ENCODE measurements around the gene MYO19. TPM values are rescaled to one million over a fixed set of nuclear protein-coding genes. Genes with fewer than 3 reads are reported as not detected.
"Not testable (repeated sequence)": the region's sequence is repeated elsewhere in the genome, so short reads cannot be mapped to it uniquely, and the experiment has no call there.

Gene MYO19
- total RNA-seq, 1 donor from 2014 or later: 59.9 TPM

GRCh38 chr17:36533935-36534839, 481 bp downstream of the MYO19 start:
- no peak for DNase-seq (ENCODE audit: low read depth, low spot score)

- DNase-seq (ENCODE audit: low read depth, low spot score): no peak
Observed at GRCh38 chr17:36532435-36532975, 2.2 kb downstream of the MYO19 start.

GRCh38 chr17:36529121-36529520, 5.5 kb downstream of the MYO19 start:
- DNase-seq (ENCODE audit: low read depth, low spot score): no peak

GRCh38 chr17:36527621-36528250, 6.9 kb downstream of the MYO19 start:
- no peak for DNase-seq (ENCODE audit: low read depth, low spot score)

GRCh38 chr17:36525888-36526287, 8.8 kb downstream of the MYO19 start:
- DNase-seq (ENCODE audit: low read depth, low spot score): no peak

- no peak for DNase-seq (ENCODE audit: low read depth, low spot score)
Observed at GRCh38 chr17:36525113-36525512, 9.6 kb downstream of the MYO19 start.

GRCh38 chr17:36524428-36524876, 10.2 kb downstream of the MYO19 start:
- DNase-seq (ENCODE audit: low read depth, low spot score): no peak

GRCh38 chr17:36523113-36523512, 11.6 kb downstream of the MYO19 start:
- no peak for DNase-seq (ENCODE audit: low read depth, low spot score)

- DNase-seq (ENCODE audit: low read depth, low spot score): no peak
Observed at GRCh38 chr17:36515837-36516236, 18.8 kb downstream of the MYO19 start.

GRCh38 chr17:36514856-36515255, 19.8 kb downstream of the MYO19 start:
- no peak for DNase-seq (ENCODE audit: low read depth, low spot score)

- no peak for DNase-seq (ENCODE audit: low read depth, low spot score)
Observed at GRCh38 chr17:36512641-36513040, 22.0 kb downstream of the MYO19 start.

GRCh38 chr17:36511216-36511615, 23.5 kb downstream of the MYO19 start:
- DNase-seq (ENCODE audit: low read depth, low spot score): no peak

GRCh38 chr17:36510636-36511035, 24.0 kb downstream of the MYO19 start:
- no peak for DNase-seq (ENCODE audit: low read depth, low spot score)

- no peak for DNase-seq (ENCODE audit: low read depth, low spot score)
Observed at GRCh38 chr17:36509272-36509985, 25.2 kb downstream of the MYO19 start.

- DNase-seq (ENCODE audit: low read depth, low spot score): not testable (repeated sequence)
Observed at GRCh38 chr17:36508439-36508838, 26.2 kb downstream of the MYO19 start.

- no peak for DNase-seq (ENCODE audit: low read depth, low spot score)
Observed at GRCh38 chr17:36507266-36507665, 27.4 kb downstream of the MYO19 start.

GRCh38 chr17:36506831-36507230, 27.8 kb downstream of the MYO19 start:
- no peak for DNase-seq (ENCODE audit: low read depth, low spot score)

GRCh38 chr17:36506249-36506826, 28.3 kb downstream of the MYO19 start:
- no peak for DNase-seq (ENCODE audit: low read depth, low spot score)

- DNase-seq (ENCODE audit: low read depth, low spot score): no peak
Observed at GRCh38 chr17:36505171-36505570, 29.5 kb downstream of the MYO19 start.

- no peak for DNase-seq (ENCODE audit: low read depth, low spot score)
Observed at GRCh38 chr17:36504156-36504545, 30.5 kb downstream of the MYO19 start.

GRCh38 chr17:36503456-36504155, 31.1 kb downstream of the MYO19 start:
- DNase-seq (ENCODE audit: low read depth, low spot score): no peak
